Measurements from ENCODE around the gene IRX6. TPM values are rescaled to one million over a fixed set of nuclear protein-coding genes. Genes with fewer than 3 reads are reported as not detected.

IRX6 gene
- total RNA-seq, 2 experiments from 2014 or later = not detected

GRCh38 chr16:55376567-55377167, 52.7 kb downstream of the IRX6 start:
- no peaks in the 10 kb centered on the region for H3K36me3 Mint-ChIP-seq
- peaks cover 15% of the 10 kb centered on the region for H3K27me3 Mint-ChIP-seq
- no peak overlapping the region for H3K27ac Mint-ChIP-seq

GRCh38 chr16:55377840-55378239, 53.8 kb downstream of the IRX6 start:
- peaks cover 7% of the 10 kb centered on the region for H3K27me3 Mint-ChIP-seq
- H3K9me3 Mint-ChIP-seq = no peaks in the 10 kb centered on the region
- H3K36me3 Mint-ChIP-seq = no peaks in the 10 kb centered on the region
- H3K4me1 Mint-ChIP-seq (ENCODE audit: low read depth) = no peaks in the 10 kb centered on the region
- H3K4me3 Mint-ChIP-seq = no peak overlapping the region
- no peak for DNase-seq
- POLR2A ChIA-PET = no interaction called here
- H3K27ac Mint-ChIP-seq = no peak overlapping the region
- intact Hi-C loops (cut with micrococcal nuclease) = no loop called here
- CTCF ChIA-PET = no interaction called here

More at GRCh38 chr16:55376567-55377167, 52.7 kb downstream of the IRX6 start:
- ChIA-PET POLR2A (no interaction called here), CTCF (no interaction called here)
- intact Hi-C loops (cut with micrococcal nuclease) = no loop called here
- H3K9me3 Mint-ChIP-seq = no peaks in the 10 kb centered on the region
- no peak for DNase-seq
- no peak overlapping the region for H3K4me3 Mint-ChIP-seq
- H3K4me1 Mint-ChIP-seq (ENCODE audit: low read depth) = no peaks in the 10 kb centered on the region

GRCh38 chr16:55378616-55379015, 54.6 kb downstream of the IRX6 start:
- intact Hi-C loops (cut with micrococcal nuclease) = no loop called here
- H3K4me1 Mint-ChIP-seq (ENCODE audit: low read depth) = no peaks in the 10 kb centered on the region
- H3K4me3 Mint-ChIP-seq = no peak overlapping the region
- ChIA-PET CTCF (no interaction called here), POLR2A (no interaction called here)
- no peak for DNase-seq
- no peak overlapping the region for H3K27ac Mint-ChIP-seq
- peaks cover 6% of the 10 kb centered on the region for H3K27me3 Mint-ChIP-seq
- H3K9me3 Mint-ChIP-seq = no peaks in the 10 kb centered on the region
- no peaks in the 10 kb centered on the region for H3K36me3 Mint-ChIP-seq

GRCh38 chr16:55379371-55379770, 55.4 kb downstream of the IRX6 start:
- Mint-ChIP-seq H3K36me3 (no peaks in the 10 kb centered on the region), H3K27ac (no peak overlapping the region), H3K27me3 (peaks cover 6% of the 10 kb centered on the region), H3K4me1 (ENCODE audit: low read depth) (no peaks in the 10 kb centered on the region), H3K9me3 (no peaks in the 10 kb centered on the region), H3K4me3 (no peak overlapping the region)
- CTCF ChIA-PET = no interaction called here
- DNase-seq = no peak
- intact Hi-C loops (cut with micrococcal nuclease) = no loop called here
- POLR2A ChIA-PET = no interaction called here

- POLR2A ChIA-PET = no interaction called here
- intact Hi-C loops (cut with micrococcal nuclease) = no loop called here
- CTCF ChIA-PET = no interaction called here
- Mint-ChIP-seq H3K27ac (no peak overlapping the region), H3K4me3 (no peak overlapping the region), H3K27me3 (peaks cover 6% of the 10 kb centered on the region), H3K9me3 (no peaks in the 10 kb centered on the region), H3K4me1 (ENCODE audit: low read depth) (no peaks in the 10 kb centered on the region), H3K36me3 (no peaks in the 10 kb centered on the region)
- DNase-seq = no peak
These were observed 55.9 kb downstream of the IRX6 start for GRCh38 chr16:55379876-55380390.

Other genes starting within 250 kb of the IRX6 start
- gene MMP2, start 155.0 kb downstream of the IRX6 start, total RNA-seq = not detected
- gene LPCAT2, start 184.9 kb downstream of the IRX6 start, total RNA-seq = under 1 TPM; 0.12 to 0.40 TPM
- not detected for gene CAPNS2, start 242.5 kb downstream of the IRX6 start, total RNA-seq